HG03378 (cell line): ENCODE measurements around the gene DTX1.
"Not testable (repeated sequence)": the region's sequence is repeated elsewhere in the genome, so short reads cannot be mapped to it uniquely, and the experiment has no call there.

ENCODE experiments used
- ATAC-seq: cut with Tn5 transposase; IDR thresholded peaks from one replicate; pipeline ENCODE4 v1.9.1; 2021; ENCODE audit warnings: mild to moderate bottlenecking, moderate library complexity; ENCODE audit not compliant: unreplicated experiment

DTX1 gene

GRCh38 chr12:113111247-113111646 lies 54.7 kb downstream of the DTX1 start:
- ATAC-seq: no peak

- ATAC-seq: no peak
These were observed 55.7 kb downstream of the DTX1 start for GRCh38 chr12:113112043-113112899.

DNA sequence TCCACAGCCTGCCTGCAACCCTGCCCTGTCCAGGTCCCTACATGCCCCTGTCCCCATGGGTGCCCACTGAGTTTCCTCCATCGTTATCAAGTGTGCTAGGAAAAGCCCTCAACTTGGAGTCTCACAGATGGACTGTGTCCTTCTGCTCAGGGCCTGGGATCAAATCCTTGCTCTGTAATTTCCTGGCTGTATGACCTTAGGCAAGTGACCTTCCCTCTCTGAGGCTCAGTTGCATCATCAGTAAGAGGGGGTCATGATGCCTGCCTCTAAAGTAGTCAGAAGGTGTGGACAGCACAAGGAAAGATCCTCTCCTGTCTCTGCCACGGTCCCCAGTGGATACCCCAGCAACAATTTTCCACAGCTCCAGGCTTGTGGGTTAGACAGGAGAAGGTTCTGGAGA lies 56.9 kb downstream of the DTX1 start:
- no peak for ATAC-seq

DNA sequence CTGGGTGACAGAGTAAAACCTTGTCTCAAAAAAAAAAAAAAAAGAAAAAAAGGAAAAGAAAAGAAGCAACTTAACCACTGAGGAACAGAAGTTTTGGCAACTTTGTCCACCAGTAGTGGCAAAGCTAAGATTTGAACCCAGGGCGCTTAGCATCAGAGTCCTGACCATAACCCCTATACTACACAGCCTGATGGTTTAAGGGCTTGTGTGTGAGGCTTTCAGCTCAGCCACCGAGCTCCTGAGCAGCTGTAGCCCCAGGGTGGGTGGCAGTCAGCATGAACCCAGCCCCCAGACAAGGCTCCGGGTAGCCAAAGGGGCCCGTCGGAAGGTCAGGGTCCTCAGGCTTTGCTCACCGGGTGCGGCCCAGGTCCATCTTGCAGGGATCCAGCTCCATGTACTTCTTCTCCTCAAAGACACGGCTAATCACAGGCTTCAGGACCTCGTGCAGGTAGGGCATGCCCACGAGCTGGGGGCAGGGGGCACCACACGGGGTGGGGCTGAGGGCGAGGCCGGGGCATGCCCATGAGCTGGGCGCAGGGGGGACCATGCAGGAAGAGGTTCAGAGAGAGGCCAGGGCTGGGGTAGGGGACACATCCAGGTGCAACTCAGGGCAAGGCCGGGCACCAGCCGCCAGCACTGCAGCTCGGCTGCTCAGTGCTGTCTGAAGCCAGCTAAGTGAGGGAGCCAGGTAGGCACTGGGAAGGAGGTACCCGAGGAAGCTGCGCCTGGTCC lies 58.1 kb downstream of the DTX1 start:
- ATAC-seq: no peak

- ATAC-seq: no peak
These were observed 59.1 kb downstream of the DTX1 start for GRCh38 chr12:113115455-113116126.

DNA sequence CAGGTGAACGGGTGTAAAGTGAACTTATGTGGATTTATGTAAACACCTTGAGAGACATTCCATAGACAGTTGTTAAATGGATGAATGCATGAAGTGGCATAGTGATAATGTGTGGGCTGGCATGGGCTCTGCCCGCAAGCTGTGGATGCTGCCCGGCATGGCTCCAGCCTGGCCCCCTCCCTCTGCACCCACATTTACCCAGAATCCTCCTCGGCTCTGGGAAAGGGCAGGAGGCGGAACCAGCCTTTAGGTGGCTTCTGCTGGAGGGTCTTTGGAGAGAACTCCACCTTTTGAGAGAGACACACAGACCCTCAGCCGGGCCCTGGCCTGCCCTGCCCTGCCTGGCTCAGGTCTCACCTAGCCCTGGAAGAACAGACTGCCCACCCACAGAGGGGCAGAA lies 60.3 kb downstream of the DTX1 start:
- ATAC-seq: no peak

- not testable (repeated sequence) for ATAC-seq
These were observed 61.2 kb downstream of the DTX1 start for GRCh38 chr12:113117684-113118083.

DNA sequence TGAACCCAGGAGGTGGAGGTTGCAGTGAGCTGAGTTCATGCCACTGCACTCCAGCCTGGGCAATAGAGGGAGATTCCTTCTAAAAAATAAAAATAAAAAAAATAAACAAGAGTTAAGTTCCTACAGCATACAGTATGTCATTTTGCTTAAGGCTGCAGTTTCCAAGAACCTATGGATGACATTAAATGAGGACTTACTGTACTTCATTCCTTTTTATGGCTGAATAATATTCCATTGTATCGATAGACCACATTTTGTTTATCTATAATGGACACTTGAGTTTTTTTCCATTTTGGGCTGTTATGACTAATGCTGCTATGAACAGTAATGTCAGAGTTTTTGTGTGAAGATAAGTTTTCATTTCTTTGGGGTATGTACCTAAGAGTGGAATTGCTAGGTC lies 61.6 kb downstream of the DTX1 start:
- no peak for ATAC-seq

DNA sequence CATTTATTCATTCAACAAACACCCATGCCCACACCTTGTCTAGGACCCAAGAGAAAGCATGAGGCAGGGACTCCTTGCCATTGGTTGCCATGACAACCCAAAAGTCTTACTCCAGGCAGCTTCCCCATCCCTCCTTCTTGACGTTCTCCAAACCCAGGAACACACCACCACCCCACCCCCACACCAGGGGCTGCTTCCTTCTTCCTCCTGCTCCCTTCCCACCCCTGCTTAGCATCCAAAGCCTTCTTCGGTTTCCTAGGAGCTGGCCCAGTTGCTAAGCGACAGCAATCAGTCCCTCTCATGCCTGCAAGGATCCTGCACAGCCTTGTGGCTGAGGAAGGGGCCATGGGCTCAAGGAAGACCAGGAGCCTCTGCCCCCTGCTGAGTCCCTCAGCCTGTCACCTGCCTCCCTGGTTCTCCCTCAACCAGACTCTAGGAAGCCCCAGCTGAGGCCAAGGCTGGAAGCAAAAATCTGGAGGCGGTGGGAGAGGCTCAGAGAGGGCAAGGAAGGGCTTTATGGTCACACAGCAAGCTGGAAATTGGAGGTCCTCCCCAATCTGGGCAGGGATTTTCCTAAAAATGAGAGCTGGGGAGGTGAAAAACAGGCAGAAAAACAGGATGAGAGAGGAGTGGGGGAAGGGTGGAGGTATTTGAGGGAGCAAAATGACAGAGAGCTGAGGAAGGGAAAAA lies 63.6 kb downstream of the DTX1 start:
- ATAC-seq: no peak

GRCh38 chr12:113120670-113121370 lies 64.3 kb downstream of the DTX1 start:
- no peak for ATAC-seq

- no peak for ATAC-seq
These were observed 71.3 kb downstream of the DTX1 start for GRCh38 chr12:113127791-113128199.

- ATAC-seq: no peak
These were observed 72.5 kb downstream of the DTX1 start for GRCh38 chr12:113128802-113129663.

DNA sequence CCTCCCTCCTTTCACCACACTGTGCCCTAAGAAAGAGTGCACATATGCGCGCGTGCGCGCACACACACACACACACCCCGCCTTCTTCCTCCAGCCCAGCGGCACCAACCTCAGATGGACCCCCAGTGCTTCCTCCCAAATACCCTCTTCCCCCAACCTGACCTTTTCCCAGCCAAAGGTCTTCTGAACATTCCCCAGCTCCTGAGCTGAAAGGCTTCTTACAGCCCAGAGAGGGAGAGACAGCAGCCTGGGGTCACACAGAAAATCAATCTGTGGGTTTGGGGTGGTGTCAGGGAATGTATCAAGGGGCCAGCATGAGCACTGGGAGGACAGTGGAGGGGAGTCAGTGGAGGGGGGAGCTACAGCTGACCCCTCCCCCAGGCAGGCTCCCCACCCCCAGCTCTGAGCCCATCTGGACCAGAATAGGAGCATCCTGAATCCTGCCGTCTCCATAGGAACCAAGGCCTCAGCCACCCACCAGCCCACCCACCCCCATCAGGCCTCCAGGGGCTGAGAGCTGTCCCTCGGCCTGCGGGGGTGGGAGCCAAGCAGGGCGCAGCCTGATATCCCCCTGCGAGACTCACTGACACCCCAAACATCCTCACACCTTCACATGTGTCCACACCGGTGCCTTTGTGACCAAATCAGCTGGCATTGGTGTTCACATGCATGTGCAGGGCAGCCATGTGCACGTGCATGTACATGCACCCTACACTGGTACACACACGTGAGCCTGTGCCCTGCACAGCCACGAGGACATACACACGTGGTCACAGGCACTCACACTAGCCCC lies 73.3 kb downstream of the DTX1 start:
- ATAC-seq: no peak

DNA sequence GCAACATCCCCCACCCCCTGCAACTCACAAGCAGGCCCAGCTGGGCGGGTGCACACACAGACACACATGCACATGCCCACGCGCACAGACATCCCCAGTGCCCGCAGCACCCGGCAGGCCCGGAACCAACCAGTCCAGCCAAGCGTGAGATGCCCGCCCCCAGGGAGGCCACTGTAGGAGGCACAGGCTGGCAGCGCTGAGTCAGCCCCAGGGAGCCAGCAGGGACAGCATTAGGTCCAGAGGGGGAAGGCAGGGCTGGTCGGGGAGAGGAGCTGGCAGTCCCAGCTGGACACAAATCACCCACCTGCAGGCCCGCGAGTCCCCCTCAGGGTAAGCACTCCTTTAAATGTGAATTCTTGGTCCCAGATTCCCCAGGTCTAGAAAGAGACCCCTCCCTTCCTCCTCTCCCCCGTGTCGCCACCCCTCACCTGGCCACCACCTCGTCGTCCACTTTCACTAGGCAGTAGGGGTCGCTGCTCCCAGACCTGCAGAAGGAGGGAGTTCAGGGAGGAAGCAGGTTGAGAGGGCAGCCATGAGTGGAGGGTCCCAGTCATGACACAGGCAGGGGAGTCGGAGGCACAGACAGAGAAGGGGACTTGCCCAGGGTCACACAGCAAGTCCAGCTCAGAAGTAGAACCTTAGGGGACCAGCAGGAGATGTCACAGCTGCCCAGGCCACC lies 74.1 kb downstream of the DTX1 start:
- no peak for ATAC-seq

- ATAC-seq: no peak
These were observed 75.0 kb downstream of the DTX1 start for GRCh38 chr12:113131556-113131955.

DNA sequence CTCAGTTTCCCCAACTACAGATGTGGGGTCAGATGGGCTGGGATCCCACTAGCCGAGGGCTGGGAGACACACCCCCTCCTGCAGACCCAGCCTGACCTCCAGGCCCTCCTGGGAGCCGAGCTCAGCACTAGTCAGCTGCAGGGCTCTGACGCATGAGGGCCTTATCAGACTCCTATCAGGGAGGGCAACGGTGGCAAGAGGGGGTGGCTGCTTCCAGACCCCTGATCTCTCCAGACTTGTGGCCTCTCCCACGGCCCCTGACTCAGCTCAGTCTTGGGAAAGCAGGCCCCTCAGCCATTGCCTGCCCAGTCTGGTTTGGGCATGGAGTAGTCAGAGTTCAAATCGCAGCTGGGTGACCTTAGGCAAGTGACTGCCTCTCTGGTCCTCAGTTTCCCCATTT lies 76.5 kb downstream of the DTX1 start:
- no peak for ATAC-seq

- no peak for ATAC-seq
These were observed 77.1 kb downstream of the DTX1 start for GRCh38 chr12:113133666-113134065.

DNA sequence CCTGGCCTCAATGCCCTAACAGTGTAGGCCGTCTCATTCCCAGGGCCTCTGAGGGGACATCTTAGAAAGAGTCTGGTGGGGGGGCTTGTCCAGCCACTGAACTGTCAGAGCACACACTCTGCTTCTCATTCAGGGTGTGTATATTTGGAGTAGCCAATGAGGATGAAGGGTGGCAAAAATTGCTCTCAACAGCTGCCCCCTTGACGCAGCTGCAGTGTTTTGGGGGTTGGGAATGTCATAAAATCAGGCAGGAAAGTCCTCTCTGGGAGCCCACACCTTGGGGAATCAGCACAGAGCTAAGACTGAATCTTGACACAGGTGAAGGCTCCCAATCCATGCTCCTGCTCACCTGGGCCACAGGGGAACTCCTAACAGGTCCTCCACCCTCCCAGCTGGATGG lies 77.5 kb downstream of the DTX1 start:
- ATAC-seq: no peak
